Calu3 (cell line): ENCODE measurements around the gene ADAD2. TPM values are rescaled to one million over a fixed set of nuclear protein-coding genes. Genes with fewer than 3 reads are reported as not detected.

Experiments
- BruUV-seq: library from RNA; stranded (reverse); fragments of 400-500 nt; replicated peaks from 2 replicates; lab custom pipeline; 2021; lab: Mats Ljungman, UMichigan
- CTCF ChIA-PET: fragments of 300-600 bp; sonication (Branson Sonifier 250); formaldehyde crosslinking; loops from one replicate; lab custom pipeline; 2022; ENCODE audit warnings: antibody characterized with exemption; lab: Charles Lee
- DNase-seq: peaks from one replicate; pipeline ENCODE4 v3.0.0; 2022
- H3K27ac Mint-ChIP-seq: one replicate; pipeline ENCODE4 v1.8.0; 2022; ENCODE audit warnings: mixed read lengths; ENCODE audit not compliant: unreplicated experiment
- H3K27me3 Mint-ChIP-seq: one replicate; pipeline ENCODE4 v1.8.0; 2022; ENCODE audit warnings: mixed read lengths; ENCODE audit not compliant: unreplicated experiment
- H3K36me3 Mint-ChIP-seq: one replicate; pipeline ENCODE4 v1.8.0; 2022; ENCODE audit warnings: mild to moderate bottlenecking, moderate library complexity, mixed read lengths; ENCODE audit not compliant: insufficient read depth, unreplicated experiment
- H3K4me1 Mint-ChIP-seq: one replicate; pipeline ENCODE4 v1.8.0; 2022; ENCODE audit warnings: mild to moderate bottlenecking, low read depth, mixed read lengths; ENCODE audit not compliant: unreplicated experiment
- H3K4me3 Mint-ChIP-seq: one replicate; pipeline ENCODE4 v1.8.0; 2022; ENCODE audit warnings: mild to moderate bottlenecking, low read depth, moderate library complexity, mixed read lengths; ENCODE audit not compliant: unreplicated experiment
- H3K9me3 Mint-ChIP-seq: one replicate; pipeline ENCODE4 v1.8.0; 2022; ENCODE audit warnings: low read depth, mixed read lengths; ENCODE audit not compliant: unreplicated experiment
- intact Hi-C: fragments of 100-400 bp; cut with micrococcal nuclease; formaldehyde crosslinking; loops from one replicate; pipeline ENCODE4 v1.10.0; 2022; ENCODE audit not compliant: unreplicated experiment
- total RNA-seq: library from RNA; stranded (reverse); gene quantifications from 2 replicates; pipeline ENCODE4 v1.2.3, GENCODE V29; 2022
- TF ChIP-seq, protein P1 (sequence below): fragments of 200-600 bp; IDR thresholded peaks from one replicate; pipeline ENCODE4 v1.8.0; 2022; ENCODE audit warnings: antibody characterized with exemption; ENCODE audit not compliant: unreplicated experiment

Gene ADAD2
- total RNA-seq, 1 experiment from 2014 or later: not detected

GRCh38 chr16:84169765-84170310 is 21.1 kb upstream of the ADAD2 start:
- intact Hi-C loops: loop anchor here (10.0 kb wide), 1 partner anchor 215 kb away; the partner anchor contains the start of gene OSGIN1
- DNase-seq: no peak
- H3K27me3 Mint-ChIP-seq: peaks cover 28% of the 10 kb centered on the region
- H3K4me1 Mint-ChIP-seq: peaks cover 7% of the 10 kb centered on the region
- no peak overlapping the region for H3K27ac Mint-ChIP-seq
- CTCF ChIA-PET: interaction anchor here (1.2 kb wide), 1 partner anchor 84 kb away, joined by 3 read pairs; no protein-coding TSS in a partner anchor
- no peak overlapping the region for H3K4me3 Mint-ChIP-seq
- BruUV-seq: no TSS peak
- TF ChIP-seq, protein P1, sequence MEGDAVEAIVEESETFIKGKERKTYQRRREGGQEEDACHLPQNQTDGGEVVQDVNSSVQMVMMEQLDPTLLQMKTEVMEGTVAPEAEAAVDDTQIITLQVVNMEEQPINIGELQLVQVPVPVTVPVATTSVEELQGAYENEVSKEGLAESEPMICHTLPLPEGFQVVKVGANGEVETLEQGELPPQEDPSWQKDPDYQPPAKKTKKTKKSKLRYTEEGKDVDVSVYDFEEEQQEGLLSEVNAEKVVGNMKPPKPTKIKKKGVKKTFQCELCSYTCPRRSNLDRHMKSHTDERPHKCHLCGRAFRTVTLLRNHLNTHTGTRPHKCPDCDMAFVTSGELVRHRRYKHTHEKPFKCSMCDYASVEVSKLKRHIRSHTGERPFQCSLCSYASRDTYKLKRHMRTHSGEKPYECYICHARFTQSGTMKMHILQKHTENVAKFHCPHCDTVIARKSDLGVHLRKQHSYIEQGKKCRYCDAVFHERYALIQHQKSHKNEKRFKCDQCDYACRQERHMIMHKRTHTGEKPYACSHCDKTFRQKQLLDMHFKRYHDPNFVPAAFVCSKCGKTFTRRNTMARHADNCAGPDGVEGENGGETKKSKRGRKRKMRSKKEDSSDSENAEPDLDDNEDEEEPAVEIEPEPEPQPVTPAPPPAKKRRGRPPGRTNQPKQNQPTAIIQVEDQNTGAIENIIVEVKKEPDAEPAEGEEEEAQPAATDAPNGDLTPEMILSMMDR: no peak
- no peaks in the 10 kb centered on the region for H3K36me3 Mint-ChIP-seq
- H3K9me3 Mint-ChIP-seq: no peaks in the 10 kb centered on the region

GRCh38 chr16:84174396-84174795 is 16.6 kb upstream of the ADAD2 start:
- no TSS peak for BruUV-seq
- no peak overlapping the region for H3K4me3 Mint-ChIP-seq
- peaks cover 11% of the 10 kb centered on the region for H3K27me3 Mint-ChIP-seq
- no peak overlapping the region for H3K27ac Mint-ChIP-seq
- H3K36me3 Mint-ChIP-seq: peaks cover 21% of the 10 kb centered on the region
- intact Hi-C loops: loop anchor here (10.0 kb wide), 1 partner anchor 220 kb away; the partner anchor contains the start of gene OSGIN1
- peaks cover 16% of the 10 kb centered on the region for H3K4me1 Mint-ChIP-seq
- no peaks in the 10 kb centered on the region for H3K9me3 Mint-ChIP-seq
- CTCF ChIA-PET: no interaction called here
- no peak for DNase-seq
- TF ChIP-seq, protein P1: no peak

DNA sequence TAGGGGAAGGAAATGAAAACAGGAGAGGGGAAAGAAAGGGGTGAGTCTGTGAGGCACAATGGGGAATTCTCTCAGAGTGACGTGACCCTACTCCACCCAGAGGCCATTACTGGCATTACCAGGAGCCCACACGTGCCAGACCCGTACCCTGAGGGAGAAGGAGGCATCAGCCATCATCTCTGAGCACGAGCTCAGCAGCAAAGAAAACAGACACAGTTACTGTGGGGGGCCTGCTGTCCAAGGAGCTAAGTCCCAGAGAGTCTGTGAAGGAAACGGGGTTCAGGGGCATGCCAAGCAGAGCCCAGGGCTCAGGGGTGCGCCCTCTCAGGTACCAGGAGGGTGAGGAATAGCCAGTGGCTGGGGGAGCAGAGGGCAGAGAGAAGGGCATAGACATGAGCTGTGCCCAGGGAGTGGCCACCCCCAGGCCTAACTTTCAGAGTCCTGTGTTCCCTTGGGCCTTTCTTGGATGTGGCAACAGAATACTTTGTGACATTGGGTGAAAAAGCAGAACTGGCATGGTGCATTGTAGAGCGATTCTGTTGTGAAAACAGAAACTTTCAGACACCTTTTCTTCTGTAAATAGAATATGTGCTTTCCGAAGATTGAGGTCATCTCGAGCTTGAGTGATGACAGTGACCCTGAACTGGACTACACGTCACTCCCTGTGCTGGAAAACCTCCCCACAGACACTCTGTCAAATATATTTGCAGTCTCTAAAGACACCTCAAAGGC is 15.4 kb upstream of the ADAD2 start:
- intact Hi-C loops: loop anchor here (1.0 to 10.0 kb wide), 3 partner anchors 31 to 221 kb away; partner anchors contain the start of gene OSGIN1
- no peak overlapping the region for H3K4me3 Mint-ChIP-seq
- H3K4me1 Mint-ChIP-seq: peaks cover 9% of the 10 kb centered on the region
- CTCF ChIA-PET: interaction anchor here (0.8 to 2.2 kb wide), 5 partner anchors 11 to 222 kb away, joined by 3 to 9 read pairs (median 5); partner anchors contain the start of genes MBTPS1 and TAF1C
- no peaks in the 10 kb centered on the region for H3K27me3 Mint-ChIP-seq
- no peaks in the 10 kb centered on the region for H3K9me3 Mint-ChIP-seq
- TF ChIP-seq, protein P1: peak; percentile 93
- DNase-seq: peak; percentile 88
- TSS peak; percentile 4 for BruUV-seq
- H3K36me3 Mint-ChIP-seq: peaks cover 21% of the 10 kb centered on the region
- H3K27ac Mint-ChIP-seq: peak overlapping the region; percentile 45

DNA sequence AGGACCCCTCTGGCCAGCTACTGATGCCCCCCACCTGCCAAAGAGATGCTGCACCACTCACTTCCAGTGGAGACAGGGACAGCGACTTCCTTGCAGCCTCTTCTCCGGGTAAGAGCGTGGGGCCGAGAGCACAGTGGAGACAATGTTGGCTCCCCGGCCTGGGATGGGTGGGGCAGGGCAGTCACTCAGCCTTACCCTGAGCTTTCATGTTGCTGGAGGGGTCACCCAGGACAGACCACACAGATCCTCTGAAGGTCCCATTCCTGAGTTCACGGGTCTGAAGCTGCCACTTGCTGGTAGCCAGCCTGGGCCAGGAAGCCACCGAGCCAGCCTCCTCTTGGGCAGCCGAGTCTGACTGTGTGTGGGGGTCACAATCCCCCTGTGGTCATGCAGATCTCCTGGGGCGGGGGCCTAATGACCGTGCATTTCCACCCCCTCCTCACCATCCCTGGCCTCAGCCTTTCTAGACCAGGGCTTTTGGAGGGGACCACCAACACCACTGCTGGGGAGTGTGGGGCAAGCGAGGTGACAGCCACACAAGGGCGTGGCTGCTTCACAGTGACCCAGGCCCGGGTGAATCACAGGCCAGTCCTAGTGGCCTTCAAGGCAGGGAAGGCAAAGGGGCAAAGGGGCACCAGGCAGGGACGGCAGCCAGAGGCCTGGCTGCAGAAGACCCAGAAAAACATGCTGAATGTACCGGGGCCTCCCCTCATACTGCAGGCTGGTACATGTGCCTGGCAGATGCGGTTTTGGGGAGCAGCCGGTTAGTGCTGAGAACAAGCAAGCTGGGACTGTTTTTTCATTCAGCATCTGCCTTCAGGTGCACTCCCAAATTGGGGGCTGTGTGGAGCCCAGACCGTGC is 14.5 kb upstream of the ADAD2 start:
- intact Hi-C loops: loop anchor here (10.0 kb wide), 1 partner anchor 222 kb away; the partner anchor contains the start of gene OSGIN1
- H3K9me3 Mint-ChIP-seq: no peaks in the 10 kb centered on the region
- TF ChIP-seq, protein P1: no peak
- H3K27me3 Mint-ChIP-seq: no peaks in the 10 kb centered on the region
- H3K36me3 Mint-ChIP-seq: peaks cover 30% of the 10 kb centered on the region
- no peak for DNase-seq
- CTCF ChIA-PET: interaction anchor here (1.0 to 2.2 kb wide), 3 partner anchors 11 to 92 kb away, joined by 5 to 9 read pairs (median 6); partner anchors contain the start of gene TAF1C
- H3K4me3 Mint-ChIP-seq: no peak overlapping the region
- no peak overlapping the region for H3K27ac Mint-ChIP-seq
- H3K4me1 Mint-ChIP-seq: peaks cover 9% of the 10 kb centered on the region
- no TSS peak for BruUV-seq
